Body of pancreas (tissue), 4 donors: Measurements from ENCODE around the gene CYGB. TPM values are rescaled to one million over a fixed set of nuclear protein-coding genes. Genes with fewer than 3 reads are reported as not detected.

Experiments
- ATAC-seq: fragments of 150-250 bp; one replicate; pipeline ENCODE4 v1.9.1; 2016
- DNase-seq, 4 donors: peaks; one replicate each; pipeline ENCODE4 v3.0.0-alpha.2; 2019
- H3K27ac ChIP-seq, 4 donors: fragments of 200-600 bp; sonication (generic); 1 replicate in 3 of 4; 2 replicates in 1 of 4; pipeline versions ENCODE4 v1.5.1 to v1.6.1; 2016 to 2019; ENCODE audit warnings: mild to moderate bottlenecking in 1 of 4, mixed read lengths in 1 of 4, moderate library complexity in 1 of 4
- H3K27me3 ChIP-seq, 2 donors: fragments of 200-600 bp; sonication (generic); one replicate each; pipeline ENCODE4 v1.6.0; 2016; ENCODE audit warnings: mild to moderate bottlenecking in 1 of 2
- H3K36me3 ChIP-seq, 2 donors: fragments of 200-600 bp; sonication (generic); replicated peaks in 1 of 2; 2 replicates each; pipeline ENCODE4 v1.5.1; 2016; ENCODE audit warnings: low read depth in 2 of 2; ENCODE audit not compliant: insufficient read depth in 1 of 2
- H3K4me1 ChIP-seq: fragments of 200-600 bp; sonication (generic); one replicate; pipeline ENCODE4 v1.6.0; 2016
- H3K4me3 ChIP-seq, 2 donors: fragments of 200-600 bp; sonication (generic); 1 replicate in 1 of 2; 2 replicates in 1 of 2; pipeline ENCODE4 v1.5.1; 2016 to 2019
- H3K9me3 ChIP-seq, 3 donors: fragments of 200-600 bp; sonication (generic); 1 replicate in 2 of 3; 2 replicates in 1 of 3; pipeline ENCODE4 v1.5.1; 2016
- CTCF ChIP-seq, 7 experiments: fragments of 450-650 bp in 4 of 7; fragments of 200-600 bp in 3 of 7; sonication (generic) in 3 of 7; IDR thresholded peaks; one replicate each; pipeline ENCODE4 v1.5.1; 2016 to 2019; ENCODE audit warnings: antibody characterized with exemption in 7 of 7
- POLR2A ChIP-seq, 3 donors: fragments of 450-650 bp; IDR thresholded peaks; one replicate each; pipeline ENCODE4 v1.6.1; 2016; ENCODE audit warnings: antibody characterized with exemption in 3 of 3, mild to moderate bottlenecking in 2 of 3
- WGBS, 2 donors: methylation state at CpG; one replicate each; pipeline ENCODE4 v1.1.5; 2017; 5-methylcytosine and 5-hydroxymethylcytosine counted together
- intact Hi-C: fragments of 100-400 bp; cut with DNase I; formaldehyde crosslinking; loops from one replicate; pipeline ENCODE4 v1.15.1; 2023
- total RNA-seq, 2 donors: library from RNA; depleted of rRNA; stranded (reverse); fragments of >200 nt; gene quantifications; one replicate each; pipeline ENCODE4 v1.1.0, GENCODE V29; 2016

Gene CYGB
- total RNA-seq, 2 donors from 2014 or later = 9.6 to 21.1 TPM

DNA sequence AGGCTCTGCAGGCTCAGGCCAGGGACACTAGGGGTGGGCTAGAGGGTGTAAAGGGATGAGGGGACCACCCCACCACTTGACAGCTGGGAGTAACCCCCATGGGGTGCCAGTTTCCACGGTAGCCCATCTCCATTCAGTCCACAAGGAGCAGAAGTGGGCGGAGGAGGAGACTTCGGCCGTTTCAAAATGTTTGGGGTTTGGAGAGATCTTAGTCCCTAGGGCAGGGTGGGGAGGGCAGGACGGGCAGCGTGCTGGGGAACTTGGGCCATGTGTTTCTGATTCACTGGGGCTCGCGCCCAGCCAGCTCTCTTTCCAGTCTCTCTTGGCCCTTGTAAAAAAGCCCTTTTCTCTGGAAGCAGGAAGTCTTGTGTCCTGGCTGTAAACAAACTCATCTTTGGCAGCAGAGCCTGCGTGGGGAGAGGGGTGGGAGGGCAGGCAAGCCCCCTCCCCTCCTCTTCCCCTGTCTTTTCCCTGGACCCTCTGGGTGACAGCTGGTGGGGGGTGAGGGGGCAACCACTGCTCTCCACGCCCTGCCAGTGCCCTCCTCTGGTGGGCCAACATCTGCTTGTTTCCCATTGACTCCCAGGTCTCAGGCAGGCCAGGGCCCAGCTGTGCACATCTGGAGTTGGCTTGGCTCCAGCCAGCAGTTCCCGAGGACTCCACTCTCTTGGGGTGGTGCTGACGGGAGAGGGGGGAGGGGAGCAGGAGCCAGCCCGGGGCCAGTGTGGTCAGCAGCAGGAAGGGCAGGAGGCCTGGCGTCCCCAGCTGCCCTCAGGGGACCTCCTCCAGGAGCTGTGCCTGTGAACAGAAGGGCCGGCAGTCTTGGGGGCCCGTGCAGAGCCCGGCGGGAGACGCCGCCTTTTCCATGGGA lies 8.1 kb downstream of the CYGB start:
- no peaks in the 10 kb centered on the region for H3K27me3 ChIP-seq
- peaks cover 15% of the 10 kb centered on the region for H3K4me1 ChIP-seq
- ATAC-seq (peak; percentile 36), DNase-seq (peak; percentile 44 to 69 (median 63))
- H3K27ac ChIP-seq = peak overlapping the region; percentile 30 to 78 (median 64)
- no peak overlapping the region for H3K4me3 ChIP-seq
- 50 to 61% methylated on average over 5 to 20 of the region's 20 CpGs for WGBS, 2 donors
- TF ChIP-seq POLR2A (IDR thresholded peaks at IDR 0.05) = no peak
- TF ChIP-seq CTCF (IDR thresholded peaks at IDR 0.05) = no peak
- no peaks in the 10 kb centered on the region for H3K9me3 ChIP-seq
- H3K36me3 ChIP-seq = no peaks in the 10 kb centered on the region
- intact Hi-C loops = loop anchor here (10.0 kb wide), 1 partner anchor 185 kb away; the partner anchor contains the start of gene MXRA7

DNA sequence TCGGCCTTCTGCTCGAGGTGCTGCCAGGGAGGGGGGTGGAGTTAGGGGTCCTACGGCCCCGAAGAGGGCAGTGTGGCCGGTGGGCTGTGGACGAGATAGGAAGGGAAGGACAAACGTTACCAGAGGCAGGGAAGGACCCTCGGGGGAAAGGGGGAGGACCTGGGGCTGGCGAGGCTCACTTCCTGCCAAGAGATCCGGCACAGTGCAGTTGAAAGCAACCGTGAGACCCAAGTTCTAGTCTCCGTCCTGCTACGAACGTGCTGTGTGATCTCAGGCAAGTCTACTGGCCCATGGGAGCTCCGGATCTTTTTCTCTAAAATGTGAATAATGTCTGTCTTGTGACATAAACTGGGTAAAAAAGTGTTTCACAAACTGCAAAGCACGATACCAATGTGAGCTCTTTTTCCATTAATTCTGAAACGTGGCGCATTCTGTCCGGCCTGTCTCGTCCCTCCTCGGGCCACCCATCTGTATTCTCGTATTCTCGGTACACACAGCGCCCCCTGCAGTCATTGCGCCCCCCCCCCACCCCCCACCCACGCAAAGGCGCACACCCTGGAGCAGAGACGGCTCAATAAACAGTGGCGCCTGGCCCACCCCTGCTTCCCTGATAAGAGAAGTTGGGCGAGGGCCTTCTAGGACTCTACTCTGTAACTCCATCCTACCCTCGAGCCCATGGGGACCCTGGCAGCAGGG lies 8.8 kb downstream of the CYGB start:
- Histone ChIP-seq H3K4me3 (no peak overlapping the region), H3K4me1 (peaks cover 18% of the 10 kb centered on the region), H3K9me3 (no peaks in the 10 kb centered on the region), H3K27ac (peak overlapping the region; percentile 30 to 78 (median 64)), H3K36me3 (no peaks in the 10 kb centered on the region), H3K27me3 (no peaks in the 10 kb centered on the region)
- DNase-seq (no peak), ATAC-seq (no peak)
- intact Hi-C loops = loop anchor here (10.0 kb wide), 1 partner anchor 186 kb away; the partner anchor contains the start of gene MXRA7
- 50 to 70% methylated on average over 28 to 31 of the region's 31 CpGs for whole genome bisulfite sequencing, 2 donors
- TF ChIP-seq CTCF (IDR thresholded peaks at IDR 0.05) (no peak), POLR2A (IDR thresholded peaks at IDR 0.05) (no peak)

- H3K4me1 ChIP-seq = peaks cover 24% of the 10 kb centered on the region
- no peak overlapping the region for H3K4me3 ChIP-seq
- intact Hi-C loops = loop anchor here (10.0 kb wide), 1 partner anchor 187 kb away; the partner anchor contains the start of gene MXRA7
Measured at GRCh38 chr17:76528156-76528527, 9.4 kb downstream of the CYGB start.

More at GRCh38 chr17:76528156-76528527, 9.4 kb downstream of the CYGB start:
- ATAC-seq (no peak), DNase-seq (no peak)
- Histone ChIP-seq H3K27ac (peak overlapping the region; percentile 2 to 78 (median 64)), H3K27me3 (no peaks in the 10 kb centered on the region), H3K36me3 (no peaks in the 10 kb centered on the region), H3K9me3 (no peaks in the 10 kb centered on the region)
- TF ChIP-seq CTCF (IDR thresholded peaks at IDR 0.05) (no peak), POLR2A (IDR thresholded peaks at IDR 0.05) (no peak)
- 70 to 76% methylated on average over 6 to 15 of the region's 15 CpGs for WGBS, 2 donors
